Measurements from ENCODE around the gene AASS.

GRCh38 chr7:122136639-122137245 lies 7.3 kb downstream of the AASS start:
- no peak for TF ChIP-seq POLR2A (IDR thresholded peaks at IDR 0.05)
- TF ChIP-seq, protein P1, sequence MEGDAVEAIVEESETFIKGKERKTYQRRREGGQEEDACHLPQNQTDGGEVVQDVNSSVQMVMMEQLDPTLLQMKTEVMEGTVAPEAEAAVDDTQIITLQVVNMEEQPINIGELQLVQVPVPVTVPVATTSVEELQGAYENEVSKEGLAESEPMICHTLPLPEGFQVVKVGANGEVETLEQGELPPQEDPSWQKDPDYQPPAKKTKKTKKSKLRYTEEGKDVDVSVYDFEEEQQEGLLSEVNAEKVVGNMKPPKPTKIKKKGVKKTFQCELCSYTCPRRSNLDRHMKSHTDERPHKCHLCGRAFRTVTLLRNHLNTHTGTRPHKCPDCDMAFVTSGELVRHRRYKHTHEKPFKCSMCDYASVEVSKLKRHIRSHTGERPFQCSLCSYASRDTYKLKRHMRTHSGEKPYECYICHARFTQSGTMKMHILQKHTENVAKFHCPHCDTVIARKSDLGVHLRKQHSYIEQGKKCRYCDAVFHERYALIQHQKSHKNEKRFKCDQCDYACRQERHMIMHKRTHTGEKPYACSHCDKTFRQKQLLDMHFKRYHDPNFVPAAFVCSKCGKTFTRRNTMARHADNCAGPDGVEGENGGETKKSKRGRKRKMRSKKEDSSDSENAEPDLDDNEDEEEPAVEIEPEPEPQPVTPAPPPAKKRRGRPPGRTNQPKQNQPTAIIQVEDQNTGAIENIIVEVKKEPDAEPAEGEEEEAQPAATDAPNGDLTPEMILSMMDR (IDR thresholded peaks at IDR 0.05): no peak

All from prostate gland (tissue), 2 donors.